A549 treated with RU486 at 1 μM for 4 hours (cell line): ENCODE results near the gene SNX5. TPM values are rescaled to one million over a fixed set of nuclear protein-coding genes. Genes with fewer than 3 reads are reported as not detected.

Experiments
- total RNA-seq: library from RNA; stranded (reverse); fragments of 200-300 nt; extraction: Qiagen RNA extraction; gene quantifications from 5 replicates; pipeline ENCODE4 v1.2.3, GENCODE V29; 2022; ENCODE audit warnings: low read depth

Gene SNX5
- total RNA-seq, result 185 to 249 TPM (median 239 TPM) in 5 replicates

GRCh38 chr20:17968366-17969277 lies at the start of gene SNX5, which contains the start of gene MGME1:
Gene SNX5 (minus strand): TSS chr20:17968794. CDS start chr20:17968425, 369 bp downstream.
Gene MGME1 (plus strand): TSS chr20:17969018. CDS start chr20:17969860, 842 bp downstream.

Other genes with a start within 250 kb of the SNX5 start
- gene MGME1, start 224 bp upstream of the SNX5 start, total RNA-seq, result 43.0 to 46.1 TPM (median 45.5 TPM) in 5 replicates
- gene OVOL2, start 89.1 kb upstream of the SNX5 start, total RNA-seq, result 0.16 to 0.43 TPM (median 0.19 TPM) in 4 of 5 replicates, not detected in the other
- gene KAT14, start 169.1 kb upstream of the SNX5 start, total RNA-seq, result 7.6 to 11.0 TPM (median 10.1 TPM) in 5 replicates
- gene PET117, start 169.1 kb upstream of the SNX5 start, total RNA-seq, result 21.8 to 29.8 TPM (median 26.4 TPM) in 5 replicates